OCI-LY7 (cell line): ENCODE measurements around the gene MRPL23. TPM values are rescaled to one million over a fixed set of nuclear protein-coding genes. Genes with fewer than 3 reads are reported as not detected.

Source experiments
- BruUV-seq: library from RNA; stranded (reverse); fragments of 400-500 nt; replicated peaks from 2 replicates; lab custom pipeline; 2021; lab: Mats Ljungman, UMichigan
- CTCF ChIA-PET: fragments of 300-600 bp; sonication (Branson Sonifier 250); formaldehyde crosslinking; loops from one replicate; lab custom pipeline; 2022; ENCODE audit warnings: antibody characterized with exemption; ENCODE audit not compliant: unreplicated experiment; lab: Charles Lee
- POLR2A ChIA-PET: fragments of 300-600 bp; sonication (Branson Sonifier 250); formaldehyde crosslinking; loops from one replicate; lab custom pipeline; 2022; ENCODE audit warnings: antibody characterized with exemption; lab: Charles Lee
- DNase-seq: peaks from one replicate; pipeline ENCODE4 v3.0.0-alpha.2; 2015; ENCODE audit warnings: low spot score
- H2AFZ ChIP-seq: fragments of 200-600 bp; sonication (generic), shearing (Covaris generic); 2 replicates; pipeline ENCODE4 v1.6.1; 2014; ENCODE audit warnings: mild to moderate bottlenecking, antibody characterized with exemption, low read length, moderate library complexity
- H3K27ac ChIP-seq: fragments of 200-600 bp; sonication (generic); 2 replicates; pipeline ENCODE4 v1.5.1; 2014; ENCODE audit warnings: mixed run types, low read depth, mild to moderate bottlenecking, moderate library complexity, low read length, inconsistent platforms; ENCODE audit not compliant: poor library complexity, severe bottlenecking
- H3K36me3 ChIP-seq: fragments of 200-600 bp; sonication (generic); 2 replicates; pipeline ENCODE4 v1.6.1; 2014; ENCODE audit warnings: mild to moderate bottlenecking, antibody characterized with exemption, low read length, moderate library complexity, mixed read lengths; ENCODE audit not compliant: insufficient read depth
- H3K4me1 ChIP-seq: fragments of 200-600 bp; sonication (generic); 2 replicates; pipeline ENCODE4 v1.5.1; 2014; ENCODE audit warnings: mild to moderate bottlenecking, low read length; ENCODE audit not compliant: insufficient read depth, poor library complexity, severe bottlenecking
- H3K4me2 ChIP-seq: fragments of 200-600 bp; sonication (generic); 2 replicates; pipeline ENCODE4 v1.6.1; 2014; ENCODE audit warnings: mild to moderate bottlenecking, low read length
- H3K4me3 ChIP-seq: fragments of 200-600 bp; sonication (generic); 2 replicates; pipeline ENCODE4 v1.5.1; 2014; ENCODE audit warnings: mild to moderate bottlenecking, low read depth, low read length; ENCODE audit not compliant: poor library complexity, severe bottlenecking
- H3K79me2 ChIP-seq: fragments of 200-600 bp; sonication (generic); 2 replicates; pipeline ENCODE4 v1.6.1; 2016; ENCODE audit warnings: low read depth, mild to moderate bottlenecking, low read length, moderate library complexity, mixed read lengths; ENCODE audit not compliant: insufficient read depth
- H3K9me2 ChIP-seq: fragments of 200-600 bp; sonication (generic); 2 replicates; pipeline ENCODE4 v1.6.1; 2016; ENCODE audit warnings: mild to moderate bottlenecking, low read length, mixed read lengths; ENCODE audit not compliant: insufficient read depth
- H3K9me3 ChIP-seq: fragments of 200-600 bp; sonication (generic); 2 replicates; pipeline ENCODE4 v1.6.1; 2014; ENCODE audit warnings: mild to moderate bottlenecking, mixed run types, low read length, mixed read lengths
- H4K20me1 ChIP-seq: fragments of 200-600 bp; sonication (generic); 2 replicates; pipeline ENCODE4 v1.6.1; 2014; ENCODE audit warnings: mild to moderate bottlenecking, antibody characterized with exemption, low read length, moderate library complexity, mixed read lengths; ENCODE audit not compliant: insufficient read depth
- CTCF ChIP-seq: fragments of 200-600 bp; sonication (generic); conservative IDR thresholded peaks from 2 replicates; pipeline ENCODE4 v1.5.1; 2014; ENCODE audit warnings: mild to moderate bottlenecking, antibody characterized with exemption, low read length, moderate library complexity, mixed read lengths
- EZH2phosphoT487 ChIP-seq: fragments of 200-600 bp; sonication (generic); IDR thresholded peaks from 2 replicates; pipeline ENCODE4 v1.6.1; 2018; ENCODE audit warnings: low read depth, borderline replicate concordance, mild to moderate bottlenecking, mixed run types, antibody characterized with exemption, low read length, moderate library complexity, mixed read lengths
- intact Hi-C: fragments of 100-400 bp; cut with micrococcal nuclease; formaldehyde crosslinking; loops from one replicate; pipeline ENCODE4 v1.10.0; 2022; ENCODE audit not compliant: unreplicated experiment
- total RNA-seq, 2 experiments: library from RNA; depleted of rRNA in 1 of 2; stranded (reverse); fragments of >200 nt in 1 of 2; shearing (Covaris generic) in 1 of 2; gene quantifications; 2 replicates each; pipeline ENCODE4 v1.2.3, GENCODE V29; 2014 to 2022

The MRPL23 gene
- total RNA-seq, 2 experiments from 2014 or later: 131 to 149 TPM

- CTCF ChIA-PET: no interaction called here
These were observed 22.3 kb upstream of the MRPL23 start for GRCh38 chr11:1924646-1925372.

DNA sequence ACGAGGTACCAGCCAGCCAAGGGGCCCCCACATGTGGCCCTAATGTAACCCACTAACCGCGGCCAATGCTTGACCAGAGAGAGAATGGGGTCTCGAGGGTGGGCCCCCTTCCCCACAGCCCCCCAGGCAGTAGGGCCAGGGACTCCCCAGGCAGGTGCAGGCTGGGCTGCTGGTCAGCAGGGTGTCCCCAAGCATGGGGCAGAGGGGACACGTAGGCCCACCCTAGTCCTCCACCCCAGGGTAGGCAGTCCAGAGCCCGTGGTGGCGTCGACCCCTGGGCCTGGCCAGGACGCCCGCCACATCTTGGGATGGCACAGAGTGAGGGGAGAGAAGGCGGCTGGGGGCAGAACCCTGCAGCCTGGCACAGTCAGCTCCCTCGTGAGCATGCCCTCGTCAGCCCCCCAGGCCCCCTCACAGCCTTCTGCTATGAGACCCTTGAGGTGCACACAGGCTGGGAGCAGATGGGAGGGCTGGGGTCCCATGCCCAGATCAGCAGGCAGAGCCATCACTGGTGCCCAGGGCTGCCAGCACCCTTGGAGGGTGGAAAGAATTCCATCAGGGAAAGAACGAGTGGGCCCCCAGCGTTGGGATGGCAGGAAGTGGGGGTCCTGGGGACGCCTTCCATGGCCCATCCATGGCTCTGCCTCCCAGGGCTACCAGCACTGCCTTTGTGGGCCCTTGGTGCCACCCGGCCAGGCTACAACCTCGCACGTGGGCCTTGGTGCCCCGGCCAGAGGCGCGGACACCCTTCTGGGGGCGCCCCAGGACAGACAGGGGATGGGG, 21.6 kb upstream of the MRPL23 start:
- H3K27ac ChIP-seq: no peak overlapping the region
- H3K36me3 ChIP-seq: no peaks in the 10 kb centered on the region
- no peaks in the 10 kb centered on the region for H3K9me3 ChIP-seq
- no peak overlapping the region for H3K4me2 ChIP-seq
- no peaks in the 10 kb centered on the region for H4K20me1 ChIP-seq
- intact Hi-C loops: loop anchor here (10.0 kb wide), 1 partner anchor 231 kb away; the partner anchor contains the start of gene KRTAP5-6
- no peak for TF ChIP-seq EZH2phosphoT487
- no peak for TF ChIP-seq CTCF
- H3K79me2 ChIP-seq: no peaks in the 10 kb centered on the region
- no peak for DNase-seq
- ChIA-PET CTCF (no interaction called here), POLR2A (no interaction called here)
- BruUV-seq: no TSS peak
- H3K4me1 ChIP-seq: no peaks in the 10 kb centered on the region
- no peak overlapping the region for H2AFZ ChIP-seq
- H3K9me2 ChIP-seq: no peaks in the 10 kb centered on the region
- H3K4me3 ChIP-seq: no peak overlapping the region

More at GRCh38 chr11:1924646-1925372, 22.3 kb upstream of the MRPL23 start:
- no peaks in the 10 kb centered on the region for H3K36me3 ChIP-seq
- no peak overlapping the region for H3K4me2 ChIP-seq
- no TSS peak for BruUV-seq
- no peak for DNase-seq
- POLR2A ChIA-PET: no interaction called here
- no peak overlapping the region for H2AFZ ChIP-seq
- H4K20me1 ChIP-seq: no peaks in the 10 kb centered on the region
- no peaks in the 10 kb centered on the region for H3K9me3 ChIP-seq
- H3K27ac ChIP-seq: no peak overlapping the region
- no peaks in the 10 kb centered on the region for H3K4me1 ChIP-seq
- intact Hi-C loops: loop anchor here (10.0 kb wide), 1 partner anchor 230 kb away; the partner anchor contains the start of gene KRTAP5-6
- H3K9me2 ChIP-seq: no peaks in the 10 kb centered on the region
- no peak overlapping the region for H3K4me3 ChIP-seq
- H3K79me2 ChIP-seq: no peaks in the 10 kb centered on the region
- TF ChIP-seq CTCF (no peak), EZH2phosphoT487 (no peak)
